OCI-LY1 (cell line): ENCODE measurements around the gene LCE6A.

ENCODE experiments used
- EZH2 ChIP-seq: fragments of 200-600 bp; sonication (generic), shearing (Covaris generic); IDR thresholded peaks from 2 replicates; pipeline ENCODE4 v1.8.0; 2017; ENCODE audit warnings: borderline replicate concordance, mixed run types, mild to moderate bottlenecking, antibody characterized with exemption, low read length, moderate library complexity, mixed read lengths
- TF ChIP-seq, protein P1 (sequence below): fragments of 200-600 bp; sonication (generic), shearing (Covaris generic); IDR thresholded peaks from 2 replicates; pipeline ENCODE4 v1.5.1; 2017; ENCODE audit warnings: mild to moderate bottlenecking, antibody characterized with exemption, low read length, moderate library complexity, mixed read lengths

DNA sequence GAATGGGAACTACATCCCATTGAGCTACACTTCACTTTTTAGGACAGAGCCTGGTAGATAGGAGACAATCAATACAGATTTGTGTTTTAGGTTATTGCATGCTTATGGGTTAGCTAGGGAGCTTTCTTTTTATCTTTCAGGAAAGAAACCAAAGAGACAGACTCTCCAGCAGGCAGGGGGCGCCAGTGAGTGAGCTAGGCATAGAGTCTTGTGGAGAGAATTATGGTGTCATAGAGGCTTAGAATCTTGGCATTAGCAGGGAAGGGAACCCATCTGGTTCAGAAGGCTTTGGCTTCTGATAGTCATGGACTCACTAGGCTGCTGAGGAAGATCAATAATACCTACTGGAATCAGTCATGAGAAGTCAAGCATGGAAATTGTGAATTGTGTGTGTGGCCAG is 35.4 kb downstream of the LCE6A start, which contains the start of gene SMCP:
- TF ChIP-seq, protein P1, sequence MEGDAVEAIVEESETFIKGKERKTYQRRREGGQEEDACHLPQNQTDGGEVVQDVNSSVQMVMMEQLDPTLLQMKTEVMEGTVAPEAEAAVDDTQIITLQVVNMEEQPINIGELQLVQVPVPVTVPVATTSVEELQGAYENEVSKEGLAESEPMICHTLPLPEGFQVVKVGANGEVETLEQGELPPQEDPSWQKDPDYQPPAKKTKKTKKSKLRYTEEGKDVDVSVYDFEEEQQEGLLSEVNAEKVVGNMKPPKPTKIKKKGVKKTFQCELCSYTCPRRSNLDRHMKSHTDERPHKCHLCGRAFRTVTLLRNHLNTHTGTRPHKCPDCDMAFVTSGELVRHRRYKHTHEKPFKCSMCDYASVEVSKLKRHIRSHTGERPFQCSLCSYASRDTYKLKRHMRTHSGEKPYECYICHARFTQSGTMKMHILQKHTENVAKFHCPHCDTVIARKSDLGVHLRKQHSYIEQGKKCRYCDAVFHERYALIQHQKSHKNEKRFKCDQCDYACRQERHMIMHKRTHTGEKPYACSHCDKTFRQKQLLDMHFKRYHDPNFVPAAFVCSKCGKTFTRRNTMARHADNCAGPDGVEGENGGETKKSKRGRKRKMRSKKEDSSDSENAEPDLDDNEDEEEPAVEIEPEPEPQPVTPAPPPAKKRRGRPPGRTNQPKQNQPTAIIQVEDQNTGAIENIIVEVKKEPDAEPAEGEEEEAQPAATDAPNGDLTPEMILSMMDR: peak; percentile 59; the same call in 1 of the 2 replicates
- TF ChIP-seq EZH2: no peak
